GM18507 (cell line): Measurements from ENCODE around the gene TMA7B.

Source experiments
- DNase-seq: peaks from one replicate; pipeline ENCODE4 v3.0.0; 2011; ENCODE audit warnings: low read depth; ENCODE audit not compliant: insufficient read length; ENCODE audit errors: extremely low spot score
- FAIRE-seq: peaks from 2 replicates; lab custom pipeline; 2011; peaks lifted over from hg19 to GRCh38; lab: Jason Lieb, UNC

Gene TMA7B

GRCh38 chr22:39995393-39996252, 35.4 kb downstream of the TMA7B start:
- no peak for FAIRE-seq
- no peak for DNase-seq

DNA sequence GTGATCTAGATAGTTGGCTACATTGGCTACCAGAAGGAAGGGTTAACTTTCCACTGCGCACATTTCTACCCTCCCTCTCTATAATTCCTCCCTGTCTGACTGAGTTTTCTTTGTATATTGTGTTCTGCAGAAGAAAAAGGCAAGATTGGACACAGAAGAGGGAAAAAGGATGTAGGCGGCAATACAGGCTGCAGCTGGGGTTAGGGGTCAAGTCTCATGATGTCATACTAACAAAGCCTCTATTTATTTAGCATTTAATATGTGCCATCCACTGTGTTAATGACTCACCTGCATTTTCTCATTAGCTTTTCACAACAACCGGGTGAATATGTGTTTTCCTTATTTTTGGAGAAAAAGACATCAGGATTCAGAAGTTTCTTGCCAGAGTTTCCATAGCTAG, 36.5 kb downstream of the TMA7B start:
- FAIRE-seq, result no peak
- no peak for DNase-seq

DNA sequence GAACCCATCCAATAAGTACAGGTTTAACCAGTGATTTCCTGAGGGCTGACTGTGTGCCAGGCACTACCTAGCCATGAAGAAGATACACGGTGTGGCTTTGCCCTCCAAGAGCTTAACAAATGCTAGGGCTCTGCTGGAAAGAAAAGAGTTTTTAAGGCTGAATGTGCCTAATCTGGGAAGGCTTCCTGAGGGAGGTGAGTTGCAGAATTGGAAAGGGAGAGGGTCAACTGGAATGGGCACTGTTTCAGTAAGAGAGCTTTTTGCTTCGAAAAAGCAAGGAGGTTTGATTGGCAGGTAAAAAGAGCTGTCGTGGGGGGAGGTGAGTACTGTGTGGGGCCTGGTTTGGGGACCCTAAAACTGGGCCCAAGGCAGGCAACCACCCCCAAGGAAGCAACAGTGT, 37.2 kb downstream of the TMA7B start:
- no peak for DNase-seq
- FAIRE-seq, result no peak

- DNase-seq (no peak), FAIRE-seq (no peak)
Observed at GRCh38 chr22:39997939-39998726, 37.9 kb downstream of the TMA7B start.

DNA sequence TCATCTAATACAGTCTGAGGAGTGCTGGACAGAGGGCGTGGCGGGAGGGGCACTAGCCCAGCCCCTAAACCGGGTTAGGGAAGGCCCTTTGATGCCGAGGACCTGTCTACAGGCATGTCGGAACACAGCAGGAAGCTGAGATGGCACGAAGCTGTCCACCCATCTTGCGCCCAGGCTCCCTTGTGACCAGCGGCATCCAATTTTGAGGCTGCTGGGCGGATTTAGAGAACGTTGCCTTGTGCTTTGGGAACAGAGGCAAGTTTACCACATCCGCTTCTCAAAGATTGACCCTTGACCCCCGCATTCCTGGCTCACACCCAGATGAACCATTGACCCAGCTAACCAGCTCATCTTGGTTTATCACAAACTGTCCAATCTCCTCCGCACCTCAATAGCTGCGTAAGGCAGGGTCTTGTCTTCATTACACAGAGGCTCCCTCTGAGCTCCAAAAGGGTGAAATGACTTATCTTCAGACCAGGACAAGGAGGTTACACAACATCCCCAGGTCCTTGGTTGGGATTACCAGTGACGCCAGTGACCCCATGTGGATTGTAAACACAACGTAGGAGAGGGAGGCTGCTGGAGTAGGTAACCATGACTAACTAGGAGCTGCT, 39.1 kb downstream of the TMA7B start:
- no peak for FAIRE-seq
- DNase-seq, result no peak

- DNase-seq (no peak), FAIRE-seq (no peak)
Observed at GRCh38 chr22:40000171-40000570, 40.0 kb downstream of the TMA7B start.

DNA sequence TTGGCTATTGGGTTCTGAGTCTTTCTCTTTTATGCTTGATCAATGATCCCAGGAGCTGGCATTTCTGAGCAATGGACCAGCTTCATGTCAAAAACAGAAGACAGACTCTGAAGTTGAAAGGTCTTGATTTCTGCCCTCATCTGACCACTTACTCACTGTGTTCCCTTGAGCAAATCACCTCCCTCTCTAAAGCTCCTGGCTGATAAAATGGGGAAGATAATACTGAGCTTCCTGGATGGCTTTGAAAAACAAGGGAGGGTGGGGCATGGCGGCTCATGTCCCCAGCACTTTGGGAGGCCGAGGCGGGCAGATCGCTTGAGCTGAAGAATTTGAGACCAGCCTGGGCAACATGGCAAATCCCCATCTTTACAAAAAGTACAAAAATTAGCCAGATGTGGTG, 40.9 kb downstream of the TMA7B start:
- no peak for DNase-seq
- FAIRE-seq, result no peak

GRCh38 chr22:40001800-40002577, 41.8 kb downstream of the TMA7B start:
- FAIRE-seq, result no peak
- no peak for DNase-seq

GRCh38 chr22:40002935-40003715, 42.9 kb downstream of the TMA7B start:
- DNase-seq (no peak), FAIRE-seq (no peak)

GRCh38 chr22:40004836-40005235, 44.6 kb downstream of the TMA7B start:
- DNase-seq (no peak), FAIRE-seq (no peak)

- DNase-seq, result no peak
- FAIRE-seq, result no peak
Observed at GRCh38 chr22:40006641-40007040, 46.4 kb downstream of the TMA7B start.

DNA sequence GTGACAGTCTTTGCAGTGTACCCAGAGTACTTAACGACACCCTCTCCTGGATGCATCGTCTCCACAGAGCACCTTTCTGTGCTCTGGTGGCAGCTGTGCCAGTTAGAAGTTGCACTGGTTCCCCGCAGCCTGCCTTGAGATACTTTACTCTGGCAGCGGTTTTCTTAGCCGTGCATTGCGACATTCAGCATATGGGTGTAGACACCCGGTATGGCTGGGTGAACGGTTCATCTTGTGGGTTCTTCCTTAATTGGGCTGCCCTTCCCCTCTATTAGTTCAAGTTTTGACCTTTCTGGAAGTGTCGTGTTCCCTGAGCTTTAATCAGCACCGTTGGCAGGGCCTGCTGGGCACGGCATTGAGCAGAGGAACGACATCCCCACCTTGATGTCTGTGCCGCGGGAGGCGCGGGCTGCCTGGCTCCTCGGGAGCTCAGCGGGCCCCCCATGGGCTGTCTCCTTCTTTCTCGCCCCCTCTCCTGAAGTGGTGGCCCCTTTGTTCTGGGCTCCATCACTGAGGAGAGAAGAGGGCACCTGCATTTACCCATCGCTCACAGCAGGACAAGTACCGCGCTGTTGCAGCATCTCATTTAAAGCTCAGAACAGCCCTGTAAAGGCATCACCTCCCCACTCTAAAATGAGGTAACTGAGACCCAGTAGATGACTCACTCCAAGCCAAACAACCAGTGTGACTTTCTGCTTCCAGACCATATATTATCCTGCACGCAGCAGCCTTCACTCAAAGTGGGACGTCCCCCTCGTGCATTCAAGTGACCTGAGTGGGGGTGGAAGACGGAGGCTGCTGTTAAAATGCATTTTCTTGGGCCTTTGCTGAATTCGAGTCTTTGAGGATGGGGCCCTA, 47.9 kb downstream of the TMA7B start:
- no peak for DNase-seq
- FAIRE-seq, result no peak

GRCh38 chr22:40008726-40009291, 48.6 kb downstream of the TMA7B start:
- FAIRE-seq (no peak), DNase-seq (no peak)

GRCh38 chr22:40009292-40009774, 49.1 kb downstream of the TMA7B start:
- no peak for FAIRE-seq

GRCh38 chr22:40009951-40010671, 49.9 kb downstream of the TMA7B start:
- DNase-seq, result no peak
- FAIRE-seq, result no peak

More at GRCh38 chr22:40009292-40009774, 49.1 kb downstream of the TMA7B start:
- DNase-seq, result no peak

DNA sequence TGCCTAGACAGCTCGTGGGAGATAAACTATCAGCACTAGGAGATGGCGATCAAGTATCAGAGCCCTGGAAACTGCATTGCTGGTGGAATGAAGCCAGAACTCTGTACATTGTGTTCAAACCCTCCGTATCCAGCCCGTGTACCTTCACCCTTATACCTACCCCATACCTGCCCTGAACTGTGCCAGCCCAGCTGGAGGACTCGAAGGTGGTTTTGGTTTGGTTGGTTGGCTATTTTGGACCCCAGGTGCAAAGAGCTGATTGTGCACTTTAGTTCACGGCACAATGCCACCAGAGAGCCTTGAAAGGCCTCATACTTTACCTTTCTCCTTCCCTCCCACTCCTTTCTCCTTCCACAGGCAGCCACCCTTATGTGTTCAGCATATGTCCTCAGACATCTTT, 50.5 kb downstream of the TMA7B start:
- FAIRE-seq (no peak), DNase-seq (no peak)
